ENCODE data around the gene OSBP2.

OSBP2 gene

GRCh38 chr22:30731658-30732057, 37.0 kb downstream of the OSBP2 start:
- no peak for TF ChIP-seq TAF1 (IDR thresholded peaks at IDR 0.05; ENCODE audit: borderline replicate concordance, insufficient read depth, low read length)
- no peak for TF ChIP-seq FOXP2 (optimal IDR thresholded peaks at IDR 0.05; ENCODE audit: borderline replicate concordance, extremely low read depth, extremely low read length, insufficient read depth)
- no peak for TF ChIP-seq REST (IDR thresholded peaks at IDR 0.05; ENCODE audit: insufficient read depth in 1 of 2, low read depth in 2 of 2, low read length in 2 of 2)
- TF ChIP-seq SIN3A (IDR thresholded peaks at IDR 0.05; ENCODE audit: borderline replicate concordance, insufficient read depth, low read length) = no peak

- no peak for TF ChIP-seq REST (IDR thresholded peaks at IDR 0.05; ENCODE audit: insufficient read depth in 1 of 2, low read depth in 2 of 2, low read length in 2 of 2)
- TF ChIP-seq POLR2AphosphoS5 (IDR thresholded peaks at IDR 0.05; ENCODE audit: low read depth, low read length) = no peak
Measured at GRCh38 chr22:30732426-30732825, 37.8 kb downstream of the OSBP2 start.

- TF ChIP-seq REST (IDR thresholded peaks at IDR 0.05; ENCODE audit: insufficient read depth in 1 of 2, low read depth in 2 of 2, low read length in 2 of 2) (peak in 1 of 2 experiments; percentile 61; a peak in 1 of 4 replicates), FOXP2 (optimal IDR thresholded peaks at IDR 0.05; ENCODE audit: borderline replicate concordance, extremely low read depth, extremely low read length, insufficient read depth) (no peak)
Measured at GRCh38 chr22:30733181-30733631, 38.5 kb downstream of the OSBP2 start.

- TF ChIP-seq POLR2AphosphoS5 (IDR thresholded peaks at IDR 0.05; ENCODE audit: low read depth, low read length) (no peak), REST (IDR thresholded peaks at IDR 0.05; ENCODE audit: insufficient read depth in 1 of 2, low read depth in 2 of 2, low read length in 2 of 2) (no peak), SIN3A (IDR thresholded peaks at IDR 0.05; ENCODE audit: borderline replicate concordance, insufficient read depth, low read length) (no peak), TAF1 (IDR thresholded peaks at IDR 0.05; ENCODE audit: borderline replicate concordance, insufficient read depth, low read length) (no peak), FOXP2 (optimal IDR thresholded peaks at IDR 0.05; ENCODE audit: borderline replicate concordance, extremely low read depth, extremely low read length, insufficient read depth) (no peak)
Measured at GRCh38 chr22:30742291-30743256, 47.9 kb downstream of the OSBP2 start.

Data from PFSK-1 (cell line).